Liver (tissue), 3 donors: ENCODE data around the gene CTSH.

Experiments used
- GABPA ChIP-seq, 2 donors: IDR thresholded peaks in 1 of 2; conservative IDR thresholded peaks in 1 of 2; 2 replicates each; pipeline ENCODE4 v1.6.1; 2016; ENCODE audit warnings: antibody characterized with exemption in 2 of 2, mild to moderate bottlenecking in 1 of 2, moderate library complexity in 1 of 2
- JUND ChIP-seq, 2 donors: IDR thresholded peaks; 2 replicates each; pipeline ENCODE4 v1.6.1; 2016; ENCODE audit warnings: antibody characterized with exemption in 2 of 2
- RAD21 ChIP-seq, 2 donors: IDR thresholded peaks; 2 replicates each; pipeline ENCODE4 v1.6.1; 2016; ENCODE audit warnings: antibody characterized with exemption in 2 of 2, mild to moderate bottlenecking in 2 of 2
- RXRA ChIP-seq, 2 donors: IDR thresholded peaks; 2 replicates each; pipeline ENCODE4 v1.6.1; 2017 to 2018; ENCODE audit warnings: antibody characterized with exemption in 2 of 2, mild to moderate bottlenecking in 1 of 2
- SP1 ChIP-seq: IDR thresholded peaks from 2 replicates; pipeline ENCODE4 v1.6.1; 2018; ENCODE audit warnings: antibody characterized with exemption, mild to moderate bottlenecking
- TAF1 ChIP-seq: conservative IDR thresholded peaks from 2 replicates; pipeline ENCODE4 v1.6.1; 2016; ENCODE audit warnings: antibody characterized with exemption, mild to moderate bottlenecking
- TF ChIP-seq, protein P1 (sequence below): fragments of 150-350 bp; IDR thresholded peaks from 2 replicates; pipeline ENCODE4 v1.5.1; 2017; ENCODE audit warnings: improper control_type of control experiment, low read depth, low read length; ENCODE audit not compliant: missing input control
- TF ChIP-seq, protein P2 (sequence below): IDR thresholded peaks from 2 replicates; pipeline ENCODE4 v1.6.1; 2016; ENCODE audit warnings: antibody characterized with exemption
- TF ChIP-seq, protein P3 (sequence below): IDR thresholded peaks from 2 replicates; pipeline ENCODE4 v1.6.1; 2016; ENCODE audit warnings: antibody characterized with exemption, mild to moderate bottlenecking
- donor health status: healthy.
- donor health status: healthy.

DNA sequence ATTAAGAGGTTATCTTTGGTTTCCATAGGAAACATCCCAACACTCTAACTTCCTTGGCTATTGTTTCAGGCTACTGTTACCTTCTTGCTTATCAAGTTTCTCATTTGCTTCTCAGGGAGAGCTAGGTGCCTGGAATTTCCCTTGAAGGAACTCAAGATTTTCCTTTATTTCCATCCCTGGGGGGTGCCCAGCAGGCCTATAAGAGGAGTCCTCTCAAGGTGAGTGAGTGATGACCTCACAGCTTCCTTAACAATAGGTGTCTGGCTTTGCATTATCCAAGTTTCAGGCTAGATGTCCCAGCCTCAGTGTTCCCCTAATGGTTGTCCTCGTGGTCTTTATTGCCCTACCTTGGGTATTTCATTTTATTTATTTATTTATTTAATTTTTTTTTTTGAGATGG is 12.1 kb upstream of the CTSH start:
- TF ChIP-seq, protein P1, sequence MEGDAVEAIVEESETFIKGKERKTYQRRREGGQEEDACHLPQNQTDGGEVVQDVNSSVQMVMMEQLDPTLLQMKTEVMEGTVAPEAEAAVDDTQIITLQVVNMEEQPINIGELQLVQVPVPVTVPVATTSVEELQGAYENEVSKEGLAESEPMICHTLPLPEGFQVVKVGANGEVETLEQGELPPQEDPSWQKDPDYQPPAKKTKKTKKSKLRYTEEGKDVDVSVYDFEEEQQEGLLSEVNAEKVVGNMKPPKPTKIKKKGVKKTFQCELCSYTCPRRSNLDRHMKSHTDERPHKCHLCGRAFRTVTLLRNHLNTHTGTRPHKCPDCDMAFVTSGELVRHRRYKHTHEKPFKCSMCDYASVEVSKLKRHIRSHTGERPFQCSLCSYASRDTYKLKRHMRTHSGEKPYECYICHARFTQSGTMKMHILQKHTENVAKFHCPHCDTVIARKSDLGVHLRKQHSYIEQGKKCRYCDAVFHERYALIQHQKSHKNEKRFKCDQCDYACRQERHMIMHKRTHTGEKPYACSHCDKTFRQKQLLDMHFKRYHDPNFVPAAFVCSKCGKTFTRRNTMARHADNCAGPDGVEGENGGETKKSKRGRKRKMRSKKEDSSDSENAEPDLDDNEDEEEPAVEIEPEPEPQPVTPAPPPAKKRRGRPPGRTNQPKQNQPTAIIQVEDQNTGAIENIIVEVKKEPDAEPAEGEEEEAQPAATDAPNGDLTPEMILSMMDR = no peak
- TF ChIP-seq RXRA (IDR thresholded peaks at IDR 0.05) (no peak), RAD21 (IDR thresholded peaks at IDR 0.05) (no peak), TAF1 (no peak), JUND (IDR thresholded peaks at IDR 0.05) (no peak), SP1 (no peak), GABPA (IDR thresholded peaks at IDR 0.05 in 1 of 2, conservative IDR thresholded peaks at IDR 0.05 in 1 of 2) (no peak)
- TF ChIP-seq, protein P2, sequence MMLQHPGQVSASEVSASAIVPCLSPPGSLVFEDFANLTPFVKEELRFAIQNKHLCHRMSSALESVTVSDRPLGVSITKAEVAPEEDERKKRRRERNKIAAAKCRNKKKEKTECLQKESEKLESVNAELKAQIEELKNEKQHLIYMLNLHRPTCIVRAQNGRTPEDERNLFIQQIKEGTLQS = no peak
- TF ChIP-seq, protein P3, sequence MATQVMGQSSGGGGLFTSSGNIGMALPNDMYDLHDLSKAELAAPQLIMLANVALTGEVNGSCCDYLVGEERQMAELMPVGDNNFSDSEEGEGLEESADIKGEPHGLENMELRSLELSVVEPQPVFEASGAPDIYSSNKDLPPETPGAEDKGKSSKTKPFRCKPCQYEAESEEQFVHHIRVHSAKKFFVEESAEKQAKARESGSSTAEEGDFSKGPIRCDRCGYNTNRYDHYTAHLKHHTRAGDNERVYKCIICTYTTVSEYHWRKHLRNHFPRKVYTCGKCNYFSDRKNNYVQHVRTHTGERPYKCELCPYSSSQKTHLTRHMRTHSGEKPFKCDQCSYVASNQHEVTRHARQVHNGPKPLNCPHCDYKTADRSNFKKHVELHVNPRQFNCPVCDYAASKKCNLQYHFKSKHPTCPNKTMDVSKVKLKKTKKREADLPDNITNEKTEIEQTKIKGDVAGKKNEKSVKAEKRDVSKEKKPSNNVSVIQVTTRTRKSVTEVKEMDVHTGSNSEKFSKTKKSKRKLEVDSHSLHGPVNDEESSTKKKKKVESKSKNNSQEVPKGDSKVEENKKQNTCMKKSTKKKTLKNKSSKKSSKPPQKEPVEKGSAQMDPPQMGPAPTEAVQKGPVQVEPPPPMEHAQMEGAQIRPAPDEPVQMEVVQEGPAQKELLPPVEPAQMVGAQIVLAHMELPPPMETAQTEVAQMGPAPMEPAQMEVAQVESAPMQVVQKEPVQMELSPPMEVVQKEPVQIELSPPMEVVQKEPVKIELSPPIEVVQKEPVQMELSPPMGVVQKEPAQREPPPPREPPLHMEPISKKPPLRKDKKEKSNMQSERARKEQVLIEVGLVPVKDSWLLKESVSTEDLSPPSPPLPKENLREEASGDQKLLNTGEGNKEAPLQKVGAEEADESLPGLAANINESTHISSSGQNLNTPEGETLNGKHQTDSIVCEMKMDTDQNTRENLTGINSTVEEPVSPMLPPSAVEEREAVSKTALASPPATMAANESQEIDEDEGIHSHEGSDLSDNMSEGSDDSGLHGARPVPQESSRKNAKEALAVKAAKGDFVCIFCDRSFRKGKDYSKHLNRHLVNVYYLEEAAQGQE = no peak
